Stimulated activated naive CD4-positive, alpha-beta T cell treated with Interleukin-2 at 50 U/mL for 16 hours (primary cell): ENCODE measurements around the gene AGBL1.
"Not testable (repeated sequence)": the region's sequence is repeated elsewhere in the genome, so short reads cannot be mapped to it uniquely, and the experiment has no call there.

ENCODE experiments used
- DNase-seq: peaks from one replicate; lab custom pipeline; 2025; lab: John Stamatoyannopoulos, UW

Gene AGBL1

DNA sequence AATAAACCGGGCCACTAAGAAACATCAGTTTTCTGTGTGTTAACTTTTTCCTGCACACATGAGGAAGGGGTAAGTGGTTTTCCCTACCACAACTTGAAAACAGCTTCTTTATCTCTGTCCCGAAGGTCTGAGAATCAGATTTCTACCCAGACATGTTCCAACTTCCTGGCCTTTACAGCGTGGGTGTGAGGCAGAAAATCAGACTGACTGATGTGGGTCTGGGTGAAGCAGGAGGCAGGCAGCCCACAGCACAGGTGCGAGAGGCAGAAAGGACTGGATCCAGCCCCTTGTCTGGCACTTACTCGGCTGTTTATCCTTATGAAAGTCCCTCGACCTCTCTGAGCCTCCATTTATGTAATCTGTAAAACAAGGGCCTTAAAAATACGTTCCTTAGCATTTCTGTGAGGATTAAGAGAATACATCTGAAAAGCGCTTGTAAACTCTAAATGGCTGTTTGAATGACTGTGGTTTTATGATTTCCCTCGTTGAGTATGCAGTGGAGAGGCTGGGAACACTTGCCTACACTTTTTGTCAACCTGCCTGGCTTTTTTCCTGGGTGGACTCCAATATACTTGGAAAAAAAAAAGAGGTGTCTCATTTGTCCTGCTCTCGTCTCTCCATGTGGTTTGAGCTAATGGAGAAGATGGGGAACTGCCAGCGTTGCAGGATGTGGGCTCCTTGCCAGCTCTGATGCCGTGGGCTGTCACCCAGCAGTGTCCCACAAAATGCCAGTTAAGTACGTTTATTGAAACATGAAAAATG lies 3.1 kb downstream of the AGBL1 start:
- no peak for DNase-seq

DNA sequence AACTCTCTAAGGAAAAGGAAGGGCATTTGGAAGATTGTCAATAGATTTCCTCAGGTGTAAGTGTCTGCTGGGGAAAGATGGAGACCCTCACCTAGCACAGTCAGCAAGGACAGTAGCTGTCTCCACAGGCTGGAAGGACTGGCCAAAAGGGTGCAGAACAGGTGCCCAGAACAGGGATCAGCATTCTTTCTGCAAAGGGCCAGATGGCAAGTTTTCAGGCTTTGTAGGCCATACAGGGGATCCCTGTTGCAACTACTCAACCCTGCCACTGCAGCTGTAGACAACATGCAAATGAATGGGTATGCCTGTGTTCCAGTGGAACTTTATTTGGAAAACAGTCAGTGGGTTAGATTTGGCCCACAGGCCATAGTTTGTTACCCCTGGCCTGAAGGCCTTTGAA lies 8.1 kb downstream of the AGBL1 start:
- DNase-seq, result no peak

DNA sequence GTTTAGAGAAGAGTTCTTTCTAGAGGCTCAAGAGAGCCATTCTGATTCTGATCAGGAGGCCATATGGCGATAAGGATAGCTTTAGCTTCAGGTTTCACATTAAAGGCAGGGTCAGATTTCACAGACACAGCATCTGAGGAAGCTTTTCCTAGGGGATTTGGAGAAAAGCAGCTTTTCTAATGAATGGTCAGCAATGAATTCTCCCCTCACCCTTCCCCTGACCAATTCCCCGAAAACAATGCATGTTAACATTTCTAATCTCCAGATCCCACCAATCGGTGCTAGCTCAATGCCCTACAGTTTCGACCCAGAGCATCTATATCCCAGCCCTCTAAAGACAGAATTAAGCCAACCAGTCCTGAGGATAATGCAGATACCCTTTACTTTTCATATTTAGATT lies 9.8 kb downstream of the AGBL1 start:
- no peak for DNase-seq

DNA sequence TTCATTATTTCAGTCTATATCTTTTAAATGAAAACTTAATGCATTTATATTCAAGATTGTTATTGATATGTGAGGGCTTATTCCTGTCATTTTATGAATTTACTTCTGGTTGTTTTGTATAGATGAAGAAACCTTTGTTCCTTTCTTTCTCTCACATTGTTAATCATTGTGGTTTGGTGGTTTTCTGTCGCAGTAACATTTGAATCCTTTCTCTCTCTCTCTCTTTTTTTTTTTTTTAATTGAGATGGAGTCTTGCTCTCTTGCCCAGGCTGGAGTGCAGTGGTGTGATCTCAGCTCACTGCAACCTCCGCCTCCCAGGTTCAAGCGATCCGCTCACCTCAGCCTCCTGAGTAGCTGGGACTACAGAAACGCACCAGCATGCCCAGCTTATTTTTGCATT lies 22.1 kb downstream of the AGBL1 start:
- no peak for DNase-seq

DNA sequence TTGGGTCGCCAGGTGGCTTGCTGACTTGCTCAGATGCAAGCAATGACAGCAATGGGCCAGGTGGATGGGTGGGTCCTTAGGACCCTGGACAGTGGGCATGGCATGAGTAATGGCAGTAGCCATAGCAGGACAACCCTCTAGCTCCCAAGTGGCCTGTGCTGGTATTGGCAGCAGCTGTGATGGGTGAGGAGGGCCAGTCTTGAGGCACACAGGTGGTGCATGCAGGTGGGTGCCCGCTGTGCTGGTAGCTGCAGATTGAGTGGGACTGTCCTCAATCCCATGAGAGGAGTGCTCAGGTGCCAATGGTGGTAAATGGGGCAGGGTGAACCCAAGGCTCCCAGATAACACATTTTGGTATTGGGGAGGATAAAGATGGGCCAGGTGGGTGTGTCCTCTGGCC lies 24.2 kb downstream of the AGBL1 start:
- no peak for DNase-seq

DNA sequence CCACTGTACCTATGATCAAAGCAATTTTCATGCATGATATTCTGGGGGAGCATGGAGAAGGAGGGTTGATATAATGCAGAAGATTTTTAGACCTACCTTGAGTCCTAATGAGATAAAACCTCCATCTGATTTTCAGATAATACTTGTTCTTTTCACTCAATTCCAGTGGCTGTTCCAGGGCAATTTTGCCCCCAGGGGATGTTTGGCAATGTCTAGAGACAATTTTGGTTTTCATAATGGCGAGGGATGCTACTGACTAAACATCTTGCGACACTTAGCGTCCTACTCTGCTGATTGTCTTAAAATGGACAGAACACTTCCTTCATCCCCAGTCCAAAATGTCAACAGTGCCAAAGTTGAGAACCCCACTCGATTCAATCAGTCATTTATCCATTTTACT lies 26.6 kb downstream of the AGBL1 start:
- no peak for DNase-seq

DNA sequence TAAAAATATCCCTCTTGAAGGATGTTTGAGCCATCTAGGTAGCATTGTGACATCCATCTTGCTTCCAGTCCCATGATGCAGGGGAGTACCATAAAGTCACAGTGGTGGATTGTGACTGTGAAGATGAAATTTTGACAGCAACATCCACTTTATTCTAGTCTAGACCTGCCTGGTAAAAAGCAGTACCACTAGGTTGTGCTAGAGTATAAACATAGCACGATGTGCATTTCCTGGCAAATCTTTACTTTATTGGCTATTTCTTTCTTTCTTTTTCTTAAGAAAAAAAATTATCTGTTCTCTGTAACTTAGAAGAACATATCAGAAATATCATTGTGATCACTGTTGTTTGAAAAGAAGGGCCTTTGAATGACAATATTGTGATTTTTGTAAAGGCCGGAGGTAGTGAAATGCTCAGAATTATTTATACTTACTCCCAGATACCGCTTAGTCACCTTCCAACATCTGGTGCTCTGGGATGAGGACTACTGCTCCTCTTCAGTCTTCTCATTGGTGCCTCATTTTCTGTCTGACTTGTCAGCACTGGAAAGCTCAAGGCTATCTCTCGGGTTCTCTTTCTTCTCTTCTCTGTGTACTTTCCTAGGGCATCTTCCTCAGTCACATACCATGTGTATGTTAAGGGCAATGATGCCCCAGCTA lies 35.6 kb downstream of the AGBL1 start:
- DNase-seq, result no peak

DNA sequence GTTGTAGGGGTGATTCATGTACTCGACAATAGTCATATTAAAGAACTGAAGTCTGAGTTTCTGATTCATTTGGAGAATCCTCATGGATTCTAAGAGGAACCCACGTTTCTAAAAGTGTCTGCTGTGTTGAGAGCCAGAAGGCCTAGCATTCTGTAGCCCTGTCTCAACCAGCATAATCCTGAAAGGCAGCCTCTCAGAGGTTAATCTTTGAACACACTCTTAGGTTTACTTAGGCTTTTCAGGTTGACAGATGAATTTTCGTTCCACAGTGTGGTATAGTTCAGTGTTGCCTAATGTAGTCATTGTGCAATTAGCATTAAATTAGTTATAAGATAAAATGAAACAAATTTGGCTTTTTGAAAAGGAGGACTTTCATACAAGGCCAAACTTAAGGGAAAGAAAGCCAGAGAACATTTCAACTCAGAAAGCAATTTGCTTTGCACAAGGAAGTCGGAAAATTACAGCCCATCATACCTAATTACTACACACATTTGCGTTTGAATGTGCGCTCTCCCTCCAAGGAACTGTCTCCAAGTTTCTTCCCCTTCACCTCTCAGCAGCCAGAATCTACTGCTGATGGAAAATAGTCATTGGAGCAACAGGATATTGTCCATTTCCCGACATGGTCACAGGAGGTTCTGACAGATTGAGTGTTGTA lies 42.0 kb downstream of the AGBL1 start:
- no peak for DNase-seq

DNA sequence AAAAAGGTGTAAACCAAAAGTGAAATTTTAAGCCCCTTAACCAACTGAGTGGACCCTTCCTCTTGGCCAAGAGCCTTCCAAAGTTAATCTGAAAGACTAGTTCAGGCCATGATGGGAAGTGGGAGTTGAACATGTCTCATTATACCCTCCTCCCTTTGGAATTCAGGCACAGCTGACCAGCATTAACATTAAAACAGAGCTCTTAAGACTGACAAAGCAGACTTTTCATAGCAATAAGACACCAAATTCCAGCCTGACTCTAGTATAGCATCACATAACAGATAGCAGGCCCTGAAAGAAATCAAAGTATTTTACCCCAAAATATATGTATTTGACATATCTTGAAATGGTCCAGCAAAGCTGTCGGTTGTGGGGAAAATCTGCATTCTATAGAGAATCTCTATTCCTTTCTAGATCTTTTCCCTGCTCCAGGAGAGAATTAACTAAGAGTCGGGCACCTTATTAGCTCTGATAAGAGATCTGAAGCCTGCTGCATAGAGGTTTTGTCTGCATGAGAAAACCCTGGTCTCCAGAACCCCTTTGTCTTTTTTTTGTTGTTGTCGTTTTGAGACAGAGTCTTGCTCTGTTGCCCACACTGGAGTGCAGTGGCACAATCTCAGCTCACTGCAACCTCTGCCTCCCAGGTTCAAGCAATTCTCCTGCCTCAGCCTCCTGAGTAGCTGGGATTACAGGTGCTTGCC lies 43.2 kb downstream of the AGBL1 start:
- not testable (repeated sequence) for DNase-seq

DNA sequence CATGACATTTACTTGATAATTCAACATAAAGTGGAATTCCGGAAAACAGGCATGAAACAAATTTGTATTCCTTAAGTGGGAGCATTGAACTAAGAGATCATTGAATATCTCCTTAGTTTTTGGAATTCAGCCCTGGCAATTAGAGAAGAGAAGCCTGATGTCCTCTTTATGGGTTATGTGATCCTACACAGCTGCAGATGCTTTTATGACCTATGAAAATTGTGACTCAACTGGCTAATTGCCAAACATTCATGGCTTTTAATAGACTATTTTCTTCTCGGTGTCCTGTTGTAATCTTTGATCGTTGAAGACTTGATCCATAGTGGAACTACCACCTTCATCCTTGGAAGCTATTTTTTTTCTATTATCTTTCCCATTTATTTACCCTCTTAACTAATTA lies 46.1 kb downstream of the AGBL1 start:
- DNase-seq, result no peak

DNA sequence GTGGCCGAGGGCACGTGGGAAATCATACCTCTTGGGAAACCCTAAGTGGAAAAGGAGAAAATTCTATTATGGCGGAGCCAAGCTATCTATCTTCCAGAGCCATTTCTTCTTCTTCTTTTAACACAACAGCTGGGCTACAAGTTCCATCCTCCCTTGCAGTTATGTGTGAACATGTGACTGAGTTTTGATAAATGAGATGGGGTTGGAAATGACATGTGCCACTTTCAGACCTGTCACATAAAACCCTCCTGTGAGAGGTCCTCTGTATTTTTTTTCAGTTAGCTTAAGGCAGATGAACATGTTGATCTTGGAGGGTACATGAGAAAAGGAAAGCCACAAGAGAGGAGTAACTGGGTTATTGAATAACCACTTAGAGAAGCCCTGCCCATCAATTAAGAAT lies 47.9 kb downstream of the AGBL1 start:
- DNase-seq, result no peak

DNA sequence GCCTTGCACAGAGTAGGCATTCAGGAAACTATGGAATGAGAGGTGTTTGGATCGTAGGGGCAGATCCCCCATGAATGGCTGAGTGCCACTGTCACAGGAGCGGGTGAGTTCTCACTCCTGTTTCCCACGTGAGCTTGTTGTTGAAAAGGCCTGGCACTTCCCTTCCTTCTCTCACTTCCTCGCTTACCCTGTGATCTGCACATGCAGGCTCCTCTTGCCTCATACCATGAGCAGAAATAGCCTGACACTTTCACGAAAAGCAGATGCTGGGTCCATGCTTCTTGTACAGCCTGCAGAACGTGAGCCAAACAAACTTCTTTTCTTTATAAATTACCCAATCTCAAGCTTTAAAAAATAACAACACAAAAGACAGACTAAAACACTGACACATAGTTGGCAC lies 55.4 kb downstream of the AGBL1 start:
- DNase-seq, result no peak

DNA sequence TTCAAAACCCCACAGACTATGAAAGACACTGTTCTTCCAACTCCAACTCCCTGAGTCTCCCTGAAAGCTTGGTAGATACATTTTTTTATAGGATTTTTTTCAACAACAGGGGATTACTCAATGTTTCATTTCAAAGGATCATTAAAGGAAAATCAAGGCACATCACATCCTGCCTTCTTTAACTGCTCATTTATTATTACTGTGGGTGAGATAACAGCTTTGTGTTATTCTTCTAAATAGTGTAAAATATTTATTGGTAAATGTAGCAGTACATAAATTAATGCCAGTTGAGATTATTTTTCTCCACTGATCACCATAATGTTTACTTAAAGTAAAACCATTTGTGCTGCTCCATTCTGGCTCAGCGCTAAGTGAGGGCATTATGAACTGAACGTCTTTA lies 57.2 kb downstream of the AGBL1 start:
- no peak for DNase-seq

DNA sequence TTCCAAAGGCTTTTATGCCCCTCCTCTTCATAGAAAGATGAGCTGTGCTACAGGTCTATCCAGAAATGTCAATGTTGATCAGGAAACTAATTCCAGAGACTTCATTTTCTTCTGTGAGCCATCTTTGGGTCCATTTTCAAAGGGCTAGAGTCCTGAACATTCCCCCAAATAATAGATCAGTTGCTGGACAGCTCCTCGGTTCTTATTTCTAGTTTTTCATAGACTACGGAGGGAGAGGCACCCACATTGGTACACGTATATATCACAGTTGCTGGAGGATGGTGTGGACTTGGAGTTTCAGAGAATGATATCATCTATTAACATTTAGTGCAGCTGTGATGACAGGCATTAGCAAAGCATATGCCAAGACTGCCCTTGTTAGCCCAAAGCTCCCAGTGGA lies 59.1 kb downstream of the AGBL1 start:
- DNase-seq, result no peak

DNA sequence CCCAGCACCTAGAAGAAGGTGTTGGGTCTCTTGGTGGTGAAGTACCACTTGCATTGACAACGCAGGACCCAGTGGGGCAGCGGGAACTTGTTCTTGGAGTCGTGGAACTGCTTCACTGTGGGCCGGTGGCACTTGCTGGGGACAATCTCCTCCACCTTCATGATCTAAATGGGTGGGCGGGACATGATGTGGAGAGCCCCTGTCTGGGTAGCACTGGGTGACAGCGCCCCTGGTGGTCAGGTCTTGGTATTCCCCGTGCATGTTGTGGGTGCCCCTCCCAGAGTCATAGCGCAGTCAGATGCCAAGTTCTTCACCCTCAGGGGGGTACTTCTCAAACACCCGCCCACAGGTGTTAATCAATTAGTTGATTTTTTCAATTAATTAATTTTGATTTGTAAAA lies 60.2 kb downstream of the AGBL1 start:
- no peak for DNase-seq

DNA sequence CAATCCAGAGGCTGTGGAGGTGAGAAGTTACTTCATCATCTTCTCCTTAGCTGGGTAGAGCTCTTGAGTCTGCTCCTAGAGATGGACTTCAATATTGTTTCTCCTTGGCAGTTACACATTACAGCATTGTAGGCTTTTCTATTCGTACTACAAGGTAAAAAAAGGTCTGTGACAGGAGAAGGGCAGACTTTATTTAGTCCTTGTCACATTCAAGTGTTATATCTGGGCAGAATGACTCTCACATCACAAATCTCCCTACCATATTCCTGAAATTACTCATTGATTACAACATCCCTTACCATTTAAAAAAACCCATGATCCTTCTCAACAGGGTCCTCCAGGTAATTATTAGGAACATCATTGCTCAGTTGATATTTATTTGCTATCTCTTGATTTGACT lies 75.0 kb downstream of the AGBL1 start:
- no peak for DNase-seq

DNA sequence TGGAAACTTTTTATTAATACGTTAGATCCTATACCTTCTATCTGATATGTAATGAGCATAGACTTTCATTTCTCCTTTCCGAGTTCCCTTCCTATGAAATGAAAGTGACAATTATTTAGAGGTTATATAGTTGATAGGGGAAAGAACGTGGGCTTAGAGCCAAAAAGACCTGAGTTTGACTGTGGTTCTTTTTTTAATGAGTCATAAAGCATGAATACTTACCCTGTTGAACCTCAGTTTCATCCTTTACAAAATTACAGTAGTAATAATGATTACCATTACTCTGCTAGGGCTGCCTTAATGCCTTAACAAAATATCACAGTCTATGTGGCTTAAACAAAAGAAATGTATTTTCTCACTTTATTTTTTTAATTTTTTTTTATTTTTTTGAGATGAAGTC lies 75.9 kb downstream of the AGBL1 start:
- DNase-seq, result no peak

DNA sequence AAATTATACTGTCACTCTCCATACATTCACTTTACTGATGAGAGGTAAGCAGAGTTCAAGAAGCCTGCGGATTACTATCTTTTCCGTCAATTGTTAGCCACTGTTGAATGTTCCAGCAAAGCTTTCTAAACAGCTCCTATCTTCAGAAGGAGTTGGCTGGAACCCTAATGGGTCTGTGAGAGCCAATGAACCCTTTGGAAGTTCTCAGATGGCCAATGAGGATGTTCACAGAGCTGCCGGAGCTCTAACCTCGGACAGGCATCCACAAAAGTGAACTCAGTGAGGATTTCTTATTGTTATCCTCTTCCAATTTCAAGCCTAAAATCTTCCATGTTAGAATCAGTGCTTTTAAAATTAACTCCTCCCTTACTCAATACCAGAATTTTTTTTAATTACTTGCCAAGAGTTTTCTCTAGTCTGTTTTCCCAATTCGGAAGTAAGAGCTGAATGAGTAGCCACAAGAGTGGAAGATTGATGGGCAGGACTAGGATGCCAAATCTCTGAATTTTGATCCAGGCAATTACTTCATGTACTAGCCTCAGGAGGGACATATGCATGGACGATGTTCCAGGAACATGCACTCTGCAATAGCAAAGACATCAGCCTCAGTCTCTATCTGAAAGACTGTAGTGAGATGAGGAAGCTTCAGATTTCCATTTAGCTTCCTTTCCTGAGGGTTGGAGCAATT lies 78.1 kb downstream of the AGBL1 start:
- no peak for DNase-seq

DNA sequence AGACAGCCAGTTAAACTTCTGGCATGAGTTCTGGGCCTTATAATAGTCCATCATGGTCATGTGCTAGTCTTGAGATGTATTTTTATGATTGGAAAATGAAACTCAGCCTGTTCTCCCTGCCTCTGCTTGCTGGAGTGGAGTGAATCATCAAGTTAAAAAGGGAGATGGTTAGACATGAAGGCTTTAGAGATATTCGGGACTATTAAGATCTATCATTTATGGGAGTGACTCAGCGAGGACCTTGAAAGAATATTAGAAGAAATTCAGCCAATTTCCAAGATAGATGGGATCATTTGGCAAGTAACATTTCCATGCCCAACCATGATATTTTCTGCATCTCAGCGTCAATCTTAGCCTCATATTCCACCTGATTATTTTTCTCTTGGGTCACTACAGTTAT lies 79.8 kb downstream of the AGBL1 start:
- DNase-seq, result no peak

DNA sequence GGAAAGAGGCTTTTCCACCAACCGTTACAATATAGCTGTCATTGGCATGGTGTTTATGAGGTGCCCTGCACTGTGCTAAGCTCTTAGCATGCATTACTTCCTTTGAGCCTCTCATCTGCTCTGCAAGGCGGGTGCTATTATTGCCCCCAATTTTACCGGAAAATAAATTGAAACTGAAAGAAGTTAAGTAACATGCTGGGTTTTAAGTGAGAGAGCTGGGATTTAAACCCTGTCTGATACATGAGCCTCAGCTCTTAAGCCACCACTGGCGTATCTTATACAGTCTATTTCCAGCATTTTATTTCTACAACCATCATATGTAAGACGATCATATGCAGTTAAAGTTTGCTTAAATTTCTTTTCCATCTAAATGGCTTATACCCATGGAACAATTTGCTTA lies 81.6 kb downstream of the AGBL1 start:
- DNase-seq, result no peak

DNA sequence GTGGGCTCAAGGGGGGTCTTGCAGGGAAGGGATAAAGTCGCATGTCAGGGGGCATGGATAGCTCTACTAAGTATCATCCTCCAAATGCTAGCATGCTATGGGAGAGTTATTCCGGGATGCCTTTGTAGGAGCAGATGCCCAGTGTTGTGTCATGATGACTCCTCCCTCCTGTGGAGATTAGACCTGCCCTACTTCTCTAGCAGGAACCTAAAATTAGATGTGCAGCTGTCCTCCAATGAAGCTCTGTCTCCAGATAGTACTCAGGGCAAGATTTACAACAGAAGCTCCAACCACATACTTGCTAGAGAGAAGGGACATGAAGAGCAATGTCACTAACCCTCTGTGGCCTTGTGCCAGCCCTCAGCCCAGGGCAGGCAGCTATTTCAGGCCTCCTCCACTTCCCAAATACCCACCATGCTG lies 82.5 kb downstream of the AGBL1 start:
- DNase-seq, result no peak

DNA sequence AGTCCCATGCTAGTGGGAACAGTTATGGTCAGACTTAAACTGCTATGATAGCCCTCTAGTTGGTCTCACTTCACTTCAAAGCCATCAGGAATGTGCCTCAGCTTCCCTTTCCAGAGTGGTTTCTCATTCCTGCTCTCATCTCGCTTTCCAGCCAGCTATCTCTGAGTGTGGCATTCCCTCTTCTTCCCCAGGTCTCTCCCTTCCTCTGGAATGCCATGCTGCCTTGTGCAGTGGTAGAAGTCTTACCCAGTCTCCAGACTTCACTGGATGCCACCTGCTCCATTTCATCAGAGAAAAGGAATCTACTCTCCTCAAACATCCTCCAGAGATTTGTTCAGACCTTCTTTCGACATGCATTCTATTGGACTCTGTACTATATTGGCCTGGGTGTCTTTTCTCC lies 83.0 kb downstream of the AGBL1 start:
- DNase-seq, result no peak
